ENCODE results near the gene AUNIP. TPM values are rescaled to one million over a fixed set of nuclear protein-coding genes. Genes with fewer than 3 reads are reported as not detected.

Gene AUNIP
- total RNA-seq, 1 donor from 2014 or later, result 1.4 TPM

DNA sequence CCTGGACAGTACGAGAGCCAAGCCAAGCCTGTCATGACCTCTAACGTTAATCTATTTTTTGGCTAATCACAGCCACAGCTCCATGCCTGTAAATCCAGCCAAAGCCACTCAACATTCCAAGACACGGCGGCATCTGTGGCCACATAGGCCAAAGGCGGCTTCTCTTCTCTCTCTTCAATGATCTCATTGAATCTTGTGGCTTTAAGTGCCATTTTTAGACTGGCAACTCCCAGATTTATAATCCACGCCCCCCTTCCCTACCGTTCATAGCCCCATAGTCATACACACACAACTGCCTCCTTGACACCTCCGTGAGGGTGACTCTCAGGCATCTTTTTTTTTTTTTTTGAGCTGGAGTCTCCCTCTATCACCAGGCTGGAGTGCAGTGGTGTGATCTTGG is 64.9 kb downstream of the AUNIP start:
- no peak for DNase-seq (ENCODE audit: low spot score)

DNA sequence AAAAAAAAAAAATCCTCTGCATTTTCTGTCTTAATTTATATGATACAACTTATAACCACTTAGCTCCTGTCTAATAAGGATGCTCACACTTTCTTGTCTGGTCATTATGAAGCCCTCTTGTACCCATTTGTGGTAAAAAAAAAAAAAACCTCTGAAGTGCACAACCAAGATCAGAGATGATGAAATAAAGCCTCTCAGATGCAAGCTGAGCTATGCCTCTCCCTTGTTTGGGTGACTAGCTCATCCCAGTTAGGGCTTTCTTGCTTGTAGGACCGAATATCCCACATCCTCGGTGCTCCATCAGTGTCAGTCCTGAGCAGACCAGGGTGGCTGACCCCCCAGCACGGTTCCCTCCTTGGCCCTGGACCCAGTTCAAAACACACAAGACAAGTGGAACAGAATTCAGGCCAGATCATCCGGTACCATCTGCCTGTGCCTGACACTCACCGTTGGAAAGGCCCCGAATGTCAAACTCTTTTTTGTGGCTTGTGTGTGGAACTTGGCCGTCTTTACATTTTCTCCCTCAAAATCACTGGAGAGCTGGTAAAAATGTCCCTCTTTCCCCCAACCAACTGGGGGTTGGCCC is 65.6 kb downstream of the AUNIP start:
- DNase-seq (ENCODE audit: low spot score), result no peak

DNA sequence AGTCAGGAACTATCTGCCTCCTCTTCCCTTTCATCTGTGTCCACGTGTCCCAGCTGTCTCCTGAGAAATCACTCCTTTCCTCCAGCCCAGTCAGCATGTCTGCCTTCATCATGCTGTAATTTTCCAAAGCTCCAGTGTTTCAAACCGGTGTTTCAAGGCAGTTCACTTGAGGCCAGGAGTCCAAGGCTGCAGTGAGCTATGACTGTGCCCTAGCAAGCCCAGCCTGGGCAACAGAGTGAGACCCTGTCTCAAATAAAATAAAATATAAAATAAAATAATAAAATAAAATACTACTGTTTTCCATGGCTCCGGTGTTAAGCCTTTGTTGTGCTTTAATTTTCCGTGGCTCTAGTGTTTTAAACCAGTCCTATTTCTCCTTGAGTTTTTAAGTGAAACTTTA is 67.1 kb downstream of the AUNIP start:
- DNase-seq (ENCODE audit: low spot score), result no peak

- no peak for DNase-seq (ENCODE audit: low spot score)
Observed at GRCh38 chr1:25790472-25790871, 68.8 kb downstream of the AUNIP start.

DNA sequence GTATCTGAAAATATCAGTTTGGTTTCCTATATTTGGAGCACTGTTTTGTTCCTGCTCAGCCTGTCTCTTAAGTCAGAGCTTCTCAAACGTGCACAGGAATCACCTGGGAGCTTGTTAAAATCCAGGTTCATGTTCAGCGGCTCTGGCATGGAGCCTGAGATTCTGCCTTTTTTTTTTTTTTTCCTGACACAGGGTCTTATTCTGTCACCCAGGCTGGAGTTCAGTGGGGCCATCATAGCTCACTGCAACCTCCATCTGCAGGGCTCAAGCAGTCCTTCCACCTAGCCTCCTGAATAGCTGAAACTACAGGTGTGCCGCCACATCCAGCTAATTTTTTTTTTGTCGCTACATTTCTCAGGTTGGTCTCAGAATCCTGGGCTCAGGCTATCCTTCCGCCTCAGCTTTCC is 71.5 kb downstream of the AUNIP start:
- DNase-seq (ENCODE audit: low spot score), result no peak

- no peak for DNase-seq (ENCODE audit: low spot score)
Observed at GRCh38 chr1:25786887-25787759, 72.1 kb downstream of the AUNIP start.

GRCh38 chr1:25785333-25786067 is 73.8 kb downstream of the AUNIP start:
- no peak for DNase-seq (ENCODE audit: low spot score)

- DNase-seq (ENCODE audit: low spot score), result no peak
Observed at GRCh38 chr1:25784575-25785051, 74.6 kb downstream of the AUNIP start.

Other genes starting within 250 kb of the AUNIP start
- gene MAN1C1, start 242.7 kb downstream of the AUNIP start, total RNA-seq (ENCODE audit: insufficient read depth, low replicate concordance), result 16.9 TPM
- gene SELENON, start 59.3 kb downstream of the AUNIP start, total RNA-seq (ENCODE audit: insufficient read depth, low replicate concordance), result 17.8 TPM
- gene MTFR1L, start 39.5 kb downstream of the AUNIP start, total RNA-seq (ENCODE audit: insufficient read depth, low replicate concordance), result 41.4 TPM
- 9.6 TPM for gene PAQR7, start 16.3 kb upstream of the AUNIP start, total RNA-seq (ENCODE audit: insufficient read depth, low replicate concordance)
- gene STMN1, start 47.0 kb upstream of the AUNIP start, total RNA-seq (ENCODE audit: insufficient read depth, low replicate concordance), result 32.5 TPM
- gene PAFAH2, start 138.6 kb upstream of the AUNIP start, total RNA-seq (ENCODE audit: insufficient read depth, low replicate concordance), result 5.1 TPM
- gene EXTL1, start 162.3 kb upstream of the AUNIP start, total RNA-seq (ENCODE audit: insufficient read depth, low replicate concordance), result 0.48 TPM
- gene SLC30A2, start 186.7 kb upstream of the AUNIP start, total RNA-seq (ENCODE audit: insufficient read depth, low replicate concordance), result 1.2 TPM
- gene TRIM63, start 208.2 kb upstream of the AUNIP start, total RNA-seq (ENCODE audit: insufficient read depth, low replicate concordance), result 0.96 TPM

All from umbilical cord (tissue), 2 donors.